HFF-Myc (cell line): Measurements from ENCODE around the gene RBPMS2.
"Not testable (repeated sequence)": the region's sequence is repeated elsewhere in the genome, so short reads cannot be mapped to it uniquely, and the experiment has no call there.

ENCODE experiments used
- DNase-seq: peaks from one replicate; pipeline ENCODE4 v3.0.0-alpha.2; 2011; ENCODE audit warnings: low read depth; ENCODE audit errors: extremely low read depth
- H3K4me3 ChIP-seq: replicated peaks from 2 replicates; pipeline ENCODE4 v1.5.1; 2011; ENCODE audit warnings: low read depth, mild to moderate bottlenecking, control low read depth, low read length
- TF ChIP-seq, protein P1 (sequence below): IDR thresholded peaks from 2 replicates; pipeline ENCODE4 v1.5.1; 2012; ENCODE audit warnings: mild to moderate bottlenecking, low read depth, low read length, control low read depth; ENCODE audit errors: missing control alignments

Gene RBPMS2

DNA sequence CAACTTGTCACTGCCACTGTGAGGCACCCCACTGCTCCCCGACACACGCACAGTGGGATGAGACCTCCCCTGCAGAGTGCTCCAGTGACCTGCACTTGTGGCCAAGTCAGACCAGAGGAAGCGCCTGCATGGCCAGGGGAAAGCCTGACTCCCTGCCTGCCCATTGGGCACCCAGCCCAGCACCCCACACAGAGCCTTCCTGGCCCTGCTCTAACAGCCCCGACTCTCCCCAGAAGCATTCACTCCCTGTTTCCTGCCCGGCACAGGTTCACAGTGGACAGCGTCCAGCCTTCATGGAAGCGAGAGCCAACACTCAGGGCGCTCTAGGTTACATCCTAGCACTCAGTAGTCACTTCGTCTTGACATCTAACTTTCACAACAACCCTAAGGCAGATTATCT, 27.8 kb downstream of the RBPMS2 start:
- DNase-seq = no peak
- no peak overlapping the region for H3K4me3 ChIP-seq
- TF ChIP-seq, protein P1, sequence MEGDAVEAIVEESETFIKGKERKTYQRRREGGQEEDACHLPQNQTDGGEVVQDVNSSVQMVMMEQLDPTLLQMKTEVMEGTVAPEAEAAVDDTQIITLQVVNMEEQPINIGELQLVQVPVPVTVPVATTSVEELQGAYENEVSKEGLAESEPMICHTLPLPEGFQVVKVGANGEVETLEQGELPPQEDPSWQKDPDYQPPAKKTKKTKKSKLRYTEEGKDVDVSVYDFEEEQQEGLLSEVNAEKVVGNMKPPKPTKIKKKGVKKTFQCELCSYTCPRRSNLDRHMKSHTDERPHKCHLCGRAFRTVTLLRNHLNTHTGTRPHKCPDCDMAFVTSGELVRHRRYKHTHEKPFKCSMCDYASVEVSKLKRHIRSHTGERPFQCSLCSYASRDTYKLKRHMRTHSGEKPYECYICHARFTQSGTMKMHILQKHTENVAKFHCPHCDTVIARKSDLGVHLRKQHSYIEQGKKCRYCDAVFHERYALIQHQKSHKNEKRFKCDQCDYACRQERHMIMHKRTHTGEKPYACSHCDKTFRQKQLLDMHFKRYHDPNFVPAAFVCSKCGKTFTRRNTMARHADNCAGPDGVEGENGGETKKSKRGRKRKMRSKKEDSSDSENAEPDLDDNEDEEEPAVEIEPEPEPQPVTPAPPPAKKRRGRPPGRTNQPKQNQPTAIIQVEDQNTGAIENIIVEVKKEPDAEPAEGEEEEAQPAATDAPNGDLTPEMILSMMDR = no peak

DNA sequence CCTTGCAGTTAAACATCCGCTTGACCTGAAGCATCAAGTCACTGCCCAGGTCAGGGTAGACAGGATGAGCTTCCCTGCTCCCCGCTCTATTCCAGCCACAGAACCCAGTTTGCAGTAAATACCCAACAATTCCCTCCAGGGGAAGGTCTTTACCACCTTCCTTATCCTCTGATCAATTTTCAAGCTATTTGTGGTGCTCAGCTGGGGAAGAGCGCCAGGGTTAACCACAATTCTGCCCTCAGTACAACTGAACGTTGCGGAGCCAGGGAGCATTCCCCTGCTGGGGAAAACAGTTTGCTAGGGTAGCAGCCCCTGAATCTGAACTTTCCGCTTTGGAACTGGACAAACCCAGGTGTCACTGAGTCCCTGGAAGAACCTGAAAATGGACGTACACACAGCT, 28.5 kb downstream of the RBPMS2 start:
- TF ChIP-seq, protein P1 = no peak
- DNase-seq = no peak
- H3K4me3 ChIP-seq = no peak overlapping the region

- H3K4me3 ChIP-seq = no peak overlapping the region
- no peak for DNase-seq
- TF ChIP-seq, protein P1 = no peak
Measured at GRCh38 chr15:64746356-64746755, 29.0 kb downstream of the RBPMS2 start.

- no peak for DNase-seq
- H3K4me3 ChIP-seq = no peak overlapping the region
- TF ChIP-seq, protein P1 = no peak
Measured at GRCh38 chr15:64743691-64744090, 31.7 kb downstream of the RBPMS2 start.

DNA sequence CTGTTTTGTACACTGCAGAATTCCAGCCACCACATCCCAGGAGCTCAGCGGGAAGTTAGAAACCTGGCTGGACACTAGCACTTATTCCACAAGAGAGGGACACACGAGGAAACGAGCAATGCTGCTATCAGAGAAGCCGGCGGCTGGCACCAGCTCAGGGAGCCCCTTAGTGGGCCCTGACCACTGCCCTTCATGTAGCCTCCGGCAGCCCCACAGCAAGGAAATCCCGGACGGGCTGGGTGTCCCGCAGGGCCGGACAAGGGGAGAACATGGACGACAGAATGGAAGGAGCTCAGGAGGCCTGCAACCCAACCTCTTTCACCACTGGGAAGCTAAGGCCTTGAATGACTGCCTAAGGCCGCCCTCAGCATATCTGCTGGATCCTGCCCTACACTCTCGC, 32.5 kb downstream of the RBPMS2 start:
- TF ChIP-seq, protein P1 = no peak
- no peak for DNase-seq
- no peak overlapping the region for H3K4me3 ChIP-seq

GRCh38 chr15:64742385-64742784, 33.0 kb downstream of the RBPMS2 start:
- no peak overlapping the region for H3K4me3 ChIP-seq
- TF ChIP-seq, protein P1 = no peak
- DNase-seq = no peak

DNA sequence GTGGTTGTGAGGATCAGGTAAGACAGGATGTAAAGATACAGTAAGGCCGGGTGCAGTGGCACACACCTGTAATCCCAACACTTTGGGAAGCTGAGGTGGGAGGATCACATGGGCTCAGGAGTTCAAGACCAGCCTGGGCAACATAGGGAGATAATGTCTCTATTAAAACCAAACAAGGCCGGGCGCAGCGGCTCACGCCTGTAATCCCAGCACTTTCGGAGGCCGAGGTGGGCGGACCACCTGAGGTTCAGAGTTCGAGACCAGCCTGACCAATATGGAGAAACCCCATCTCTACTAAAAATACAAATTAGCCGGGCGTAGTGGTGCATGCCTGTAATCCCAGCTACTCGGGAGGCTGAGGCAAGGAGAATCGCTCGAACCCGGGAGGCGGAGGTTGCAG, 33.7 kb downstream of the RBPMS2 start:
- not testable (repeated sequence) for H3K4me3 ChIP-seq, DNase-seq
